Diencephalon (tissue), 1 donor: ENCODE results near the gene WDR31. TPM values are rescaled to one million over a fixed set of nuclear protein-coding genes. Genes with fewer than 3 reads are reported as not detected.

ENCODE experiments used
- total RNA-seq: library from RNA; depleted of rRNA; stranded (reverse); fragments of >200 nt; gene quantifications from one replicate; pipeline ENCODE4 v1.2.3, GENCODE V29; 2014

The WDR31 gene
- total RNA-seq: 5.3 TPM

DNA sequence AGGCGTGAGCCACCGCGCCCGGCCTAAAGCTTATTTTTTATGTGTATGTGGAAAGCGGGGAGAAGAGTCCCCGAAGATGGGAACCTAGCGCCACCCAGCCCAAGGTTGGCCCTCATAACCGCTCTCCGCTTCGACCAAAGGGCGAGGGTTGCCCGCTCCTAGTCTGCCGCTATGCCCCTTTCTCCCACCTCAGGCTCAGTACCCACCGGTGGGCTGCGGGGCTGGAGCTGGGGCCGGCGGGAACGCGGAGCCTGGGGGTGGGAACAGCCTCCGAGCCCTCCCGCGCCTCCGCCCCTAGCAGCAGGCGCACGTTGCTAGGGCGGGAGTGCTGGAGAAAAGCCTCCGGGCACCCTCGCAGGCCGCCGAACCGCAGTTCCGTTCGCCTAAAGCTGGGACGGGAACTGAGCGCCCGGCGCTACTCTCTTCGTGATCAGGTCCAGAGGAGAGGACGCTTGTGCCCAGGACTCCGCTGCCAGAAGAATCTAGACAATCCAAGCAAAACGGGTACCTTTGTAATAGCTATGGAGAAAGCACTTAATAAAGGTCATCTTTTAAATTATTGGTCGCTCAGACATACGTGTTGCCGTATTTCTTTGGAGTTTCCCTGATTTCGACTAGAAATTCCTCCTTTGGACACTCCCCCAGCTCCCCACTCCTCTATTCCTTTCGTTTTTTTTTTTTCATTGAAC, at the start of gene WDR31:
Gene WDR31 (minus strand): TSS at position 265 of the 689 bp plus-strand sequence. CDS start 8,253 bp downstream, outside the sequence.

GRCh38 chr9:113376634-113377567, 36.8 kb upstream of the WDR31 start, which contains the start of gene HDHD3:
HDHD3 (minus strand) TSS chr9:113376986; CDS start chr9:113374354, 2,632 bp downstream.

GRCh38 chr9:113349445-113350094, 9.5 kb upstream of the WDR31 start, which contains the start of gene BSPRY:
BSPRY (plus strand) TSS chr9:113349541; CDS start chr9:113349580, 39 bp downstream.

GRCh38 chr9:113302792-113303418, 37.2 kb downstream of the WDR31 start, which contains the start of gene RNF183:
RNF183 (minus strand) TSS chr9:113303376; CDS start chr9:113298184, 5,192 bp downstream.

DNA sequence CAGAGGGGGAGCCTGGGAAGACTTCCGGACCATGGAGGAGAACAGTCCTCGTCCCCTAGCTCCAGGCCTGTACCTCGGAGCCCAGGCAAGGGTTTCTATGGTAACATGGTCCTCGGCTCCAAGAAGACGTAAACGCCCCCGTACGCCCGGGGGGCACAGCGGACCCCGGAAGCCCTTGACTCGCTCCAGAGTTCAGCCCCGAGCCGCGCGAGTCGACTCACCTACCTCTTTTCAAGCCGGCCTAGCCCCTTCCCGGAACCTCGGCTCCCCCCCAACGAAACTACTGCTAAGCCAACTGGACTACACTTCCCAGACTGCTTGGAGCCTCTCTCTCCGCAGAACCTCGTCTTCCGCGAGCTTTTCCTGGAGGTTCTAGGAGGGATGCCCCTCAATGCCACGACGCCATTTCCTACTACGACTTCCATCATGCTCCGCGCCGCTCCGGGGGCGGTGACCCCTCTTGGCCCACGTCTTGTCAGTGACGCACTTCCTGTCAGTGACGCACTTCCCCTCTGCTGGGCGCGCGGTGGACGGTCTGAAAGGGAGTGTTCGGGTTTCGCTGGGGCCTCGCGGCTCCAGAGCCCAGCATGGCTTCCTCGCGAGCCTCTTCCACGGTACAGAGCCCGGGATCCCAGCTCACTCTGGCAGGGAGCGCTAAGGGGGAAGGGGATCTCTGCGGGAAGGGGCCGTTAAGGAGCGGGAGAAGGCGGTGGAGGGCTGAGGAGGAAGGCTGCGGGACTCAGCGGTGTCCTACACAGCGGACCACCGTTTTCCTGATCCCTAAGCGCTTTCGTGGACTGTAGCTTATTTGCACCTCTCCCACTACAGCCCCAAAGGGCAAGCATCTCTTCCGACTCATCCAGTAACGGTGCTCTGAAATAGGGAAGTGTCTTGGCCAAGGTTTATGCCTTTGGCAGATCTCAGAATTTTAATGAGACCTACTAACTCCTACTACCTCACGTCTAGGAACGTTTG, 64.6 kb downstream of the WDR31 start, which contains the start of the genes CDC26 and PRPF4:
Gene CDC26 (minus strand): TSS at position 416 of the 975 bp plus-strand sequence. CDS start 3,065 bp downstream, outside the sequence.
Gene PRPF4 (plus strand): TSS at position 502 of the 975 bp plus-strand sequence. CDS start 86 bp downstream, at position 588.

Other genes starting within 250 kb of the WDR31 start
- 4.8 TPM for gene SLC31A2, start 189.3 kb downstream of the WDR31 start, total RNA-seq
- 14.8 TPM for gene FKBP15, start 119.0 kb downstream of the WDR31 start, total RNA-seq
- gene SLC31A1, start 118.7 kb downstream of the WDR31 start, total RNA-seq: 14.5 TPM
- gene CDC26, start 64.7 kb downstream of the WDR31 start, total RNA-seq: 23.1 TPM
- 23.3 TPM for gene PRPF4, start 64.6 kb downstream of the WDR31 start, total RNA-seq
- not detected for gene RNF183, start 36.9 kb downstream of the WDR31 start, total RNA-seq
- 0.69 TPM for gene BSPRY, start 9.3 kb upstream of the WDR31 start, total RNA-seq
- gene HDHD3, start 36.7 kb upstream of the WDR31 start, total RNA-seq: 10.8 TPM
- 16.4 TPM for gene ALAD, start 61.0 kb upstream of the WDR31 start, total RNA-seq
- gene POLE3, start 70.4 kb upstream of the WDR31 start, total RNA-seq: 34.4 TPM
- gene C9orf43, start 70.5 kb upstream of the WDR31 start, total RNA-seq: 0.69 TPM
- gene RGS3, start 123.5 kb upstream of the WDR31 start, total RNA-seq: 28.6 TPM